AG10803 (cell line): ENCODE results near the gene WBP2.

Experiments
- DNase-seq: peaks from one replicate; pipeline ENCODE4 v3.0.0; 2010; ENCODE audit warnings: low read depth
- H3K4me3 ChIP-seq: 2 replicates; pipeline ENCODE4 v1.5.1; 2011; ENCODE audit warnings: mild to moderate bottlenecking, low read length, control low read depth
- CTCF ChIP-seq: conservative IDR thresholded peaks from 2 replicates; pipeline ENCODE4 v1.5.1; 2011; ENCODE audit warnings: mild to moderate bottlenecking, low read length, control low read depth, inconsistent platforms

The WBP2 gene

GRCh38 chr17:75823257-75824041 is 31.7 kb downstream of the WBP2 start:
- TF ChIP-seq CTCF, result no peak
- H3K4me3 ChIP-seq, result no peak overlapping the region
- no peak for DNase-seq

DNA sequence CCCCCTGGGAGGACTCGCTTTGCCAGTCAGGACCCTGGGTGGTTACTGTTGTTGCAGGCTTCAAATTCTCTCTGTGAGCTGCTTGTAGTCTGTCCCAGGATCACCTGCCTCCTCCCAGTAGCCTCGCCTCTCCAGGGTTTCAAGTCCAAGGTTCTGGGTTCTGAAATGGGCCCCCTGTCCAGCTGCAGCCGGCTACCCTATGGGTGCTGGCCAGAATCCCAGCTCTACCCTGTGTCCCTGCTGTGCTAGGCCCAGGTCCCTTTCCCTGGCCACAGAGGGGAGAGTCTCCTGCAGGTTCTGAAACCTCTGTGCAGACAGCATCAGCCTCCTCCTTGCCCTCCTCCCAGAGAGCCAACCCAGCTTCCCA is 32.4 kb downstream of the WBP2 start:
- DNase-seq, result no peak
- H3K4me3 ChIP-seq, result no peak overlapping the region
- no peak for TF ChIP-seq CTCF

- no peak overlapping the region for H3K4me3 ChIP-seq
- DNase-seq, result no peak
- TF ChIP-seq CTCF, result no peak
Observed at GRCh38 chr17:75822119-75822799, 32.9 kb downstream of the WBP2 start.

DNA sequence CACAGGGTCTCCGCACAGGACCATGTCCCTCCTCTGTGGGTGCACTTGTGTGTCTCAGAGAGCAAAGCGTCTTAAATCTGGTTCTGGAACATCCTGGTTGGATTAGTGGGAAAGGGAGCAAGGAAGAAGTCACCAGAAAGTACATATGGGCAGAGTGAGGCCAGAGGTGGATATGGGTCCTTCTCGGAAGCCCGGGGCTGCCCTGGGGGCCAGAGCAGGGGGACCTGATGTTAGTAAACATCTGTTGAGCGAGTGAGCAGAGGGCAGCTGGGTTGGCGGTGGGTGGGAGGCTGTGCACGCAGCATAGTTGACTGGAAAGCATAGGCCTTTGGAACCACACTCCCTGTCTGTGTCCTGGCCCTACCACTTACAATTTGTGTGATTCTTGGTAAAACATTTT is 33.6 kb downstream of the WBP2 start:
- DNase-seq, result no peak
- TF ChIP-seq CTCF, result no peak
- no peak overlapping the region for H3K4me3 ChIP-seq

- no peak overlapping the region for H3K4me3 ChIP-seq
- no peak for TF ChIP-seq CTCF
- no peak for DNase-seq
Observed at GRCh38 chr17:75820094-75821080, 34.7 kb downstream of the WBP2 start.

DNA sequence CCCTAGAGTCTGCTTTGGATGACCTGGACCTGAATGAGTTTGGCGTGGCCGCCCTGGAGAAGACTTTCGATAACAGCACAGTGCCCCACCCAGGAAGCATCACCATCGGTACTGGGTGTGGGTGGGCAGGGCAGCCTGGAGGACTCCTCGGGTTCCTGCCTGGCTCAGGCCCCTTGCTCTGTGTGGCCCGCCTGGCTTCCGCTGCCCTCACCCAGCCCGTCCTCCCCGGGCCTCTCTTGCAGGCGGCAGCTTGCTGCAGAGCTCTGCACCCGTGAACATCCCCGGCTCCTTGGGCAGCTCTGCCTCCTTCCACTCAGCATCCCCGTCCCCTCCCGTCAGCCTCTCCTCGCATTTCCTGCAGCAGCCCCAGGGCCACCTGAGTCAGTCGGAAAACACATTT is 35.5 kb downstream of the WBP2 start:
- TF ChIP-seq CTCF, result no peak
- H3K4me3 ChIP-seq, result no peak overlapping the region
- DNase-seq, result no peak
